Esophagus muscularis mucosa (tissue), 3 donors: Measurements from ENCODE around the gene TM4SF4.

ENCODE experiments used
- CTCF ChIP-seq, 3 experiments: fragments of 200-600 bp in 2 of 3; fragments of 450-650 bp in 1 of 3; sonication (generic) in 2 of 3; IDR thresholded peaks; one replicate each; pipeline ENCODE4 v1.5.1; 2017 to 2019; ENCODE audit warnings: antibody characterized with exemption in 3 of 3, mild to moderate bottlenecking in 2 of 3, moderate library complexity in 1 of 3
- EP300 ChIP-seq: sonication (generic); formaldehyde crosslinking; IDR thresholded peaks from one replicate; pipeline ENCODE4 v1.6.1; 2017; ENCODE audit warnings: antibody characterized with exemption

GRCh38 chr3:149516920-149517319 is 42.4 kb downstream of the TM4SF4 start:
- TF ChIP-seq CTCF (IDR thresholded peaks at IDR 0.05): no peak
- no peak for TF ChIP-seq EP300
